Measurements from ENCODE around the gene ENOX1. TPM values are rescaled to one million over a fixed set of nuclear protein-coding genes. Genes with fewer than 3 reads are reported as not detected.

ENOX1 gene
- total and polyA plus RNA-seq, 2 of the 13 experiments (the other 11 are each of a cell fraction or from before 2014, with no cell fraction given): not detected

DNA sequence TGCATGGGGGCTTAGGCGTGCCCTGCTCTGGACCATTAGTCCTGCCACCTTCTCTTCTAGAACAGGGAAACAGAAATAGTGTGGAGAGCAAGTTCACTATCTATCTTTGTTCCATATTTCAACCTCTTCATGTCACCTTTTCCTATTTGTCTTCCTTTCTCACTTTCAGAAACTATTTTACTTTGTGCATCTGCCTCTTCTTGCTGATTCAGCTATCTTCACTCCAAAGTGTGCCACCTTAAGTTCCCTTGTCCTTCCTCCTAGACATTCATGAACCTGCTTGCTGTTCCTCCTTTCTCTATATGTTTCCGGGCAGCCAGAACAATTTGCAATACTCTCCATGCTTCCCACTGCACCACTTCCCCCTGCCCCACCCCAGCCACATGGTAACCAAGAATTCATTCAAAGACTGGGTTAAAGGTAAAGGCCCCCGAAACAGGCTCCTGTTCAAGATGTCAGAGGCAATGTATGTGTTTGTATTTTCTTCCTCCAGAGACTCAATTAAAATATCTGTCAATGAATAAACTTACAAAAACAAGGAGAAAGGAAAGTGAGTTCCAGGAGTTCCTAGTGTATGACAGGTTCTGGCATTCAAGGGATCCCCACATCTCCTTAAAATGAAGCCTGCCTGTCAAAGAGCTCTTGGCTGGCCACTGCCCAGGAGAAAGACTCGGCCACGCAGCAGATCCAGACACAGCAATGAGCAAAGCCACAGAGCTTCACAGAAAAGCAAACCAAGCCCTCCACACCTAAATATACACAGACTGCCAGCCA lies 495.3 kb downstream of the ENOX1 start:
- FAIRE-seq (no peak), ATAC-seq (no peak), DNase-seq (ENCODE audit: low spot score) (no peak)
- Histone ChIP-seq H3K36me3 (replicated peaks in 1 of 2; ENCODE audit: control insufficient read depth in 1 of 2, insufficient read depth in 2 of 2, low read length in 2 of 2) (no peaks in the 10 kb centered on the region), H3K9ac (ENCODE audit: insufficient read depth, low read depth, low read length) (no peak overlapping the region), H3K9me3 (ENCODE audit: low read length) (no peaks in the 10 kb centered on the region), H3K4me3 (replicated peaks in 1 of 3; ENCODE audit: insufficient read depth in 1 of 3, low read depth in 2 of 3, low read length in 3 of 3) (no peak overlapping the region), H3K27me3 (ENCODE audit: control insufficient read depth in 1 of 2, insufficient read depth in 2 of 2, low read length in 2 of 2) (no peaks in the 10 kb centered on the region; a peak in 1 of 5 replicates), H3K4me2 (ENCODE audit: low read depth, low read length) (no peak overlapping the region), H2AFZ (ENCODE audit: low read length) (no peak overlapping the region), H3K4me1 (ENCODE audit: insufficient read depth, low read length) (no peaks in the 10 kb centered on the region), H3K27ac (ENCODE audit: extremely low read length, insufficient read depth, low read length) (no peak overlapping the region), H3K79me2 (ENCODE audit: insufficient read depth, low read length) (no peaks in the 10 kb centered on the region), H4K20me1 (ENCODE audit: insufficient read depth, low read length) (no peaks in the 10 kb centered on the region)
- intact Hi-C loops (cut with micrococcal nuclease; ENCODE audit: unreplicated experiment): no loop called here
- TF ChIP-seq HDAC2 (CRISPR knock-in tag; IDR thresholded peaks at IDR 0.05): no peak
- TF ChIP-seq IKZF4 (CRISPR knock-in tag; IDR thresholded peaks at IDR 0.05; ENCODE audit: borderline replicate concordance, low read depth, not compliant biosample characterization): no peak
- TF ChIP-seq ZNF263 (CRISPR knock-in tag; IDR thresholded peaks at IDR 0.05): no peak
- no peak for TF ChIP-seq ZNF512 (CRISPR knock-in tag; IDR thresholded peaks at IDR 0.05)
- no peak for TF ChIP-seq ZFX (CRISPR knock-in tag; IDR thresholded peaks at IDR 0.05; ENCODE audit: low read depth)
- TF ChIP-seq MAFF (IDR thresholded peaks at IDR 0.05; ENCODE audit: low read depth, low read length): peak; percentile 67
- TF ChIP-seq MAFK (conservative IDR thresholded peaks at IDR 0.05 in 1 of 2, IDR thresholded peaks at IDR 0.05 in 1 of 2; ENCODE audit: low read length in 2 of 2): peak; percentile 40 to 76; a peak in 3 of 4 replicates
- no peak for TF ChIP-seq RAD21 (CRISPR knock-in tag; IDR thresholded peaks at IDR 0.05)
- TF ChIP-seq SPEN (CRISPR knock-in tag; IDR thresholded peaks at IDR 0.05; ENCODE audit: low read depth): no peak
- TF ChIP-seq PRMT3 (CRISPR knock-in tag; IDR thresholded peaks at IDR 0.05; ENCODE audit: borderline replicate concordance, low read depth): no peak
- TF ChIP-seq GZF1 (CRISPR knock-in tag; IDR thresholded peaks at IDR 0.05): no peak
- no peak for TF ChIP-seq NKX3-1 (CRISPR knock-in tag; IDR thresholded peaks at IDR 0.05)
- TF ChIP-seq, protein P1, sequence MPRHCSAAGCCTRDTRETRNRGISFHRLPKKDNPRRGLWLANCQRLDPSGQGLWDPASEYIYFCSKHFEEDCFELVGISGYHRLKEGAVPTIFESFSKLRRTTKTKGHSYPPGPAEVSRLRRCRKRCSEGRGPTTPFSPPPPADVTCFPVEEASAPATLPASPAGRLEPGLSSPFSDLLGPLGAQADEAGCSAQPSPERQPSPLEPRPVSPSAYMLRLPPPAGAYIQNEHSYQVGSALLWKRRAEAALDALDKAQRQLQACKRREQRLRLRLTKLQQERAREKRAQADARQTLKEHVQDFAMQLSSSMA (CRISPR knock-in tag; IDR thresholded peaks at IDR 0.05): no peak
- no peak for TF ChIP-seq ZNF597 (CRISPR knock-in tag; IDR thresholded peaks at IDR 0.05)
- TF ChIP-seq, protein P2, sequence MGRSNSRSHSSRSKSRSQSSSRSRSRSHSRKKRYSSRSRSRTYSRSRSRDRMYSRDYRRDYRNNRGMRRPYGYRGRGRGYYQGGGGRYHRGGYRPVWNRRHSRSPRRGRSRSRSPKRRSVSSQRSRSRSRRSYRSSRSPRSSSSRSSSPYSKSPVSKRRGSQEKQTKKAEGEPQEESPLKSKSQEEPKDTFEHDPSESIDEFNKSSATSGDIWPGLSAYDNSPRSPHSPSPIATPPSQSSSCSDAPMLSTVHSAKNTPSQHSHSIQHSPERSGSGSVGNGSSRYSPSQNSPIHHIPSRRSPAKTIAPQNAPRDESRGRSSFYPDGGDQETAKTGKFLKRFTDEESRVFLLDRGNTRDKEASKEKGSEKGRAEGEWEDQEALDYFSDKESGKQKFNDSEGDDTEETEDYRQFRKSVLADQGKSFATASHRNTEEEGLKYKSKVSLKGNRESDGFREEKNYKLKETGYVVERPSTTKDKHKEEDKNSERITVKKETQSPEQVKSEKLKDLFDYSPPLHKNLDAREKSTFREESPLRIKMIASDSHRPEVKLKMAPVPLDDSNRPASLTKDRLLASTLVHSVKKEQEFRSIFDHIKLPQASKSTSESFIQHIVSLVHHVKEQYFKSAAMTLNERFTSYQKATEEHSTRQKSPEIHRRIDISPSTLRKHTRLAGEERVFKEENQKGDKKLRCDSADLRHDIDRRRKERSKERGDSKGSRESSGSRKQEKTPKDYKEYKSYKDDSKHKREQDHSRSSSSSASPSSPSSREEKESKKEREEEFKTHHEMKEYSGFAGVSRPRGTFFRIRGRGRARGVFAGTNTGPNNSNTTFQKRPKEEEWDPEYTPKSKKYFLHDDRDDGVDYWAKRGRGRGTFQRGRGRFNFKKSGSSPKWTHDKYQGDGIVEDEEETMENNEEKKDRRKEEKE (IDR thresholded peaks at IDR 0.05): no peak
- TF ChIP-seq SIX4 (CRISPR knock-in tag; IDR thresholded peaks at IDR 0.05): no peak
- no peak for TF ChIP-seq NFE2L2 (IDR thresholded peaks at IDR 0.05; ENCODE audit: low read length)
- in situ Hi-C loops (cut with HindIII; ENCODE audit: extremely low pct_ligation_motif_present, low pct_unique_long_range_greater_than_20kb): no loop called here
- no TSS peak for BruUV-seq (replicated peaks)
- 16% methylated on average over 5 of the region's 5 CpGs for WGBS (ENCODE audit: low lambda C conversion rate)
- ChIA-PET POLR2A (no interaction called here), CTCF (ENCODE audit: low intra/inter-chr PET ratio, low total read pairs) (no interaction called here)

Data from HepG2 (cell line).